Dermis microvascular lymphatic vessel endothelial cell (primary cell): ENCODE data around the gene TPCN2. TPM values are rescaled to one million over a fixed set of nuclear protein-coding genes. Genes with fewer than 3 reads are reported as not detected.

Experiments
- DNase-seq, 2 donors: peaks; one replicate each; pipeline versions ENCODE4 v3.0.0 to v3.0.0-alpha.2; 2010; ENCODE audit warnings: low read depth in 2 of 2
- total RNA-seq: library from RNA; depleted of rRNA; stranded (reverse); fragments of >200 nt; gene quantifications from 2 replicates; pipeline ENCODE4 v1.2.1, GENCODE V29; 2014

Gene TPCN2
- total RNA-seq, 1 donor from 2014 or later = 9.1 TPM

GRCh38 chr11:69057236-69057635, 8.5 kb downstream of the TPCN2 start:
- no peak for DNase-seq

- DNase-seq = no peak
Observed at GRCh38 chr11:69057801-69058200, 9.1 kb downstream of the TPCN2 start.

GRCh38 chr11:69058511-69059270, 10.0 kb downstream of the TPCN2 start:
- no peak for DNase-seq

- no peak for DNase-seq
Observed at GRCh38 chr11:69059429-69059828, 10.7 kb downstream of the TPCN2 start.

- DNase-seq = no peak
Observed at GRCh38 chr11:69059985-69060384, 11.3 kb downstream of the TPCN2 start.

- no peak for DNase-seq
Observed at GRCh38 chr11:69060806-69061712, 12.3 kb downstream of the TPCN2 start.

- DNase-seq = no peak
Observed at GRCh38 chr11:69061713-69062053, 13.0 kb downstream of the TPCN2 start.

- DNase-seq = no peak
Observed at GRCh38 chr11:69062169-69062855, 13.6 kb downstream of the TPCN2 start.

- no peak for DNase-seq
Observed at GRCh38 chr11:69062873-69063651, 14.3 kb downstream of the TPCN2 start.

- no peak for DNase-seq
Observed at GRCh38 chr11:69063652-69064260, 15.0 kb downstream of the TPCN2 start.

GRCh38 chr11:69064394-69064957, 15.7 kb downstream of the TPCN2 start:
- no peak for DNase-seq

- DNase-seq = no peak
Observed at GRCh38 chr11:69065147-69065710, 16.5 kb downstream of the TPCN2 start.

GRCh38 chr11:69066122-69067112, 17.7 kb downstream of the TPCN2 start:
- DNase-seq = no peak

GRCh38 chr11:69067200-69067599, 18.5 kb downstream of the TPCN2 start:
- DNase-seq = no peak

- DNase-seq = no peak
Observed at GRCh38 chr11:69071086-69071800, 22.5 kb downstream of the TPCN2 start.

GRCh38 chr11:69071956-69072355, 23.2 kb downstream of the TPCN2 start:
- no peak for DNase-seq

GRCh38 chr11:69073469-69073868, 24.7 kb downstream of the TPCN2 start:
- no peak for DNase-seq

- DNase-seq = no peak
Observed at GRCh38 chr11:69074375-69075140, 25.8 kb downstream of the TPCN2 start.
